ENCODE measurements around the gene SATB1.

Gene SATB1

DNA sequence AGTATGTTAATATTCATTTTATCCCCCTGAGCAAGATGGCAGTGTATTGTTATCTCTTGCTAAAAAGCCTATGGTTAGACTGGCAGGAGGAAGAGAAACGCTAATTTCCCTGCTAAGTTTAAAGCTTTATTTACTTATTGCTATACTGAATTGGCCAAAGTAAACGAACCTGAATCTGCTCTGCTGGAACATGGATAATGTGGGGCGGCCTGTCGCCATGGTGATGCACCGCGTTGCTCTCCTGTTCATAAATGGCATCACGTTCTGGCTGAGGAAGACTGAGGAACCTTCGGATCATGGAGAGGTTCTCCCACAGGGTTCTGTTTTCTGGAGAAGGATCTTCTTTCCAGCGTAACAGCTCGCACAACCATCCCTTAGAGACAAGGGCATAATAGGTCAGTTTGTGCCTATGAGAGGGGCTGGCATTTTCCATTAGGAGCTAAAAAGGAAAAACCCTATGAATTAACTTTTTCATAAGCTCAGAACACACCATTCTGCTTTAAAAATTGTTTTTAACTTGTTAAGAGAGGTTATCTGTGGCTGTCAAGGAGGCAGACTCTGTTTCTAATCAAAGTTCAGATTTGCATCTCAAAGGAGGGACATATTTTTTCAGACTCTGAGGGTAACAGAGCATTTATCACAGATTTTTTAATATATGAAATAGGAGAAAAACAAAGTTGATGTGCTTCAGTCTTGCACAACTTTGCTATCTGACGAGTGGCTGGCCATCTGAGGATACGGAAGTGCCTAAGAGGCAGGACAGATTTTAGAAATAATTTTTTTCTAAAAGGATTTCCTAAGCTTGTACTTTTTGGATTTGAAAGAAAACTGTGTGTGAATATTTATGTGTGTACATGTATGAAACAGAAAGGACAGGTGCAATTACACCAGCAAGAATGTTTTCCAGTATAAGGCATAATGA lies 73.1 kb downstream of the SATB1 start:
- no peak for DNase-seq (ENCODE audit: low spot score)

GRCh38 chr3:18351069-18351628 lies 74.0 kb downstream of the SATB1 start:
- no peak for DNase-seq (ENCODE audit: low spot score)

DNA sequence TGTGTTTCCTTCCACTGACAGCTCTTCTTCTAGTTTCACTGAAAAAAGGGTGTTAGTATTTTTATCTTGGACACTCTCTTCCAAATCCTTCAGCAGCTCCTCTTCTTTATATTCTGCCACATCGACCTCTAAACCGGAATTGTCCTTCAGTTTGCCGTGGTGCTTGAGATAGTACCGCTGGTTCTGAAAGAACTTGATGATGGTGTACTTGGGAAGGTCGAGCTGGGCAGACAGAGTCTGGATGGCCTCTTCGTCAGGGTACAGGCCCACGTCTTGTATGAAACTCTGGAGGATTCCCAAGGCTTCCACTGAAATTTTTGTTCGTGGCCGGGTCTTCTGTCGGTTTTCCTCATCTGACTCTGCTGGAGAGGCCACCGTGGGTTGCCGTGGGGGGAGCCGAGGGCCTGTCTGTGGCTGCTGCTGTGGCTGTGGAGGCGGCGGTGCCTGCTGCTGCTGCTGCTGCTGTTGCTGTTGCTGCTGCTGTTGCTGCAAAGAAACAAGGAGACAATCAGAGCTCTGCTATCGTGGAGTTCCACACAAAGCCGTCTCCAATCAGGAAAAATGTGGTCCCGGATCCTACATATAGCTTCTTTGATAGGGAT lies 75.8 kb downstream of the SATB1 start:
- no peak for DNase-seq (ENCODE audit: low spot score)

GRCh38 chr3:18346097-18346496 lies 79.0 kb downstream of the SATB1 start:
- DNase-seq (ENCODE audit: low spot score): no peak

GRCh38 chr3:18345015-18345367 lies 80.1 kb downstream of the SATB1 start:
- no peak for DNase-seq (ENCODE audit: low spot score)

DNA sequence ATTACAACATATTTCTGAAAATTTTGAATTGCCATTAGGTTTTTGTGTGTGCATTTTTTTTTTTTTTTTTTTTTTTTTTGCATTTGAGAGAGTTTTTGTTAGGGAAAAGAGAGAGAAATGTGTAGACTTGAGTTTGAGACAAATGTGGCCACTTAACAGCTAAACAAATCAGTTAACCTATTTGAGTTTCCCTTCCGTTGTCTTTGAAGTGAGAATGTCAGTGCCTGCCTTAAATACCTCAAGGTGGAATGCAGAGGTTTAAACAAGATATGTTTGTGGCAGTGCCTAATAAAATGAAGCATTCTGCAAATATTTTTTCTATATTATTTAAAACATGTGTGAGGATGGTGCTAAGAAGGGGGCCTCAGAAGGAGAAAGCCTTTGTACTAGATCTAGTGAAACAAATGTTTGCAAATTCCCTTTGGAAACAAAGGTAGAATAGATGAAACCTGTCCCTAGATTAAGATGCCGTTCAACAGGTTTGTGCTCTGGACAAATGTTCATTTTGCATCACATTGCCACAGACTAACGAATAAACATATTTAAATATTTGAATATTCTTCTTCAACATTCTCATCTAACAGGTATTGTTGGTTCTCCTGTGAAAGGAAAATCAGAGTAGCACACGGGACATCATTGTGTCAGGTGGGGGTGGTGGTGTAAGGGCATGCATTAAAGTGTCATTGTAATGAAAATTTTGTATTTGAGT lies 80.7 kb downstream of the SATB1 start:
- DNase-seq (ENCODE audit: low spot score): no peak

DNA sequence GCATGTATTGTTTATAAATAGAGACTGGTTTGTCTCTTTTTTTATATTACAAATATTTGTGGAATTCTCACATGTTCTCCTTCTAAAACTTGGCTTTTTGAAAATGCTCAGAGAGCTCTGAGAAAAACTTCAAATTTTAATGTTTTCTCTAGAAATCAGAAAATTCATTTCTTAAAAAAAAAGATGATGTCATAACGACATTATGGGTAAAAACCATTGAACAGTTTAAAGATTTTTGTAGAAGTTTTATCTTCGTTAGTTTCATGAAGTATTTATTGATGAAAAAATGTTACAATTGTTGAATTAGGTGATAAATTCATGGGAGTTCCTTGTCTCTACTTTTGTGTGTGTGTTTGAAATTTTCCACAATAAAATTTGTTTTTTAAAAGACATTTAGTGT lies 81.3 kb downstream of the SATB1 start:
- no peak for DNase-seq (ENCODE audit: low spot score)

DNA sequence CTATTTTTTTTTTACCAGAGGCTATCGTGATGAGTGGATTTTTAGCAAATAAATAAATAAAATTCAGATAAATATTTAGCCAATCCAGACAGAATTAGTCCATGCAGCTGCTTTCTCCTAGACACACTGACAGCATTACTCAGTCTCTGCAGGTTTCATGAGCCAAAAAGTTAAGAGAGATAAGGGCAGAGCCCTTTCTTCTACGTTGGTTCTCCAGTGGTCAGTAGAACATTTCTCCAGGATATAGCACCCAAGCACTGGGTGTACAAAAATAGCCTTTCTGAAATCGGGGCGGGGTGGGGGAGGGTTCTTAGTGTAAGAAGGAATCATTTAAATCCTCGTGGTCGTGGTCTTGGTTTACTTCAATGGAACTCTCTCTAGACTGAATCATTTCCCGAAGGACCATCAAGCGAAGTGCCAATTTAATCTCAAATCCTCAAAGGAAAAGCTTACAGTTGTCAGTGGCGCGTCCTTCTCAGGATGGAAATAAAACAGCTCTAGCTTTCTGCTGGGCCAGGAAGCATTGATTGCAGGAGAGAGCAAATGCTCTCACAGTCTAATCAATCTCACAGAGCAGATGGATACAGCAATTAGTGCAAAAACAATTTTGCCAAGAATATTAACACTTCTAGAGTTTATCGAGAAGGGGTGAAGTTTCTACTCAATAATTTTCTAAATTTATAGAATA lies 86.2 kb downstream of the SATB1 start:
- DNase-seq (ENCODE audit: low spot score): no peak

DNA sequence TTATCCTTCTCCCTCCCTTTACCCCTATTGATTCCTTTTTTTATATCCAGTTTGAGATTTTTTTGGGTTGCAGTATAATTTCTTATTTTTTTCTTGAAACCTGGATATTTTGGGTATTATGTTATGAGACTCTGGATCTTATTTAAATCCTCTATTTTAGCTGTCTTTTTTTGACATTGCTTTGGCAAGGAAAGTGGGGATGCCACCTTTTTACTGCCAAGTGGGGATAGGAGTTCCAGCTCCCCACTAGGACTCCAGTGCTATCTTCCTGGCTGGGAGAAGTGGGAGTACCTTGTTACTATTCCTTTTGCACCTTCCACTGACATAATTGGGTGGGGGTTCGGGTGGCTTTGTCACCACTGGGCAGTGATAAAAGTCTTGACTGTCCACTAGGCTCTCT lies 87.9 kb downstream of the SATB1 start:
- DNase-seq (ENCODE audit: low spot score): no peak

DNA sequence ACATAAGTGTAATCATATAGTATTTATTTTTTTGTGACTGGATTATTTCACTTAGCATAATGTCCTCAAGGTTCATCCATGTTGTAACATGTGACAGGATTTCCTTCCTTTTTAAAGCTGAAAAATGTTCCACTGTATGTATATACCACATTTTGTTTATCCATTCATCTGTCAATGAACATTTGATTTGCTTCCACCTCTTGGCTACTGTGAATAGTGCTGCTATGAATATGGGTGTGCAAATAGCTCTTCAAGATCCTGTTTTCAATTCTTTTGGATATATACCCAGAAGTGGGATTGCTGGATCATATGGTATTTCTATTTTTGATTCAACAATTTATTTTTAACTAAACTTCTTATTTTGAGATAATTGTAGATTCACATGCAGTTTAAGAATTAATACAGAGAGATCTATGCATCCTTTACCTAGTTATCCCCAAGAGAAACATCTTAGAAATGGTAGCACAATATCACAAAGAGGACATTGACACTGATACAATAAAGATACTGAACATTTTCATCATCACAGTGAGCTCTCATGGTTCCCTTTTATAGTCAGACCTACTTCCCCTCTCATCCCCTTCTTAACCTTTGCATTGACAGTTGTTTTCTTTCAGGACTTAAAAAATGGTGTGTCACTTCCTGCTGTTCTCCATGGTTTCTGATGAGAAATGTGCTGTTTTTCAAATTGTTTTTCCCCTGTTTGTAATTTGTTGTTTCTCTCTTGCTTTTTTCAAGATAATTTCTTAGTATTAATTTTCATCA lies 90.1 kb downstream of the SATB1 start:
- DNase-seq (ENCODE audit: low spot score): no peak

DNA sequence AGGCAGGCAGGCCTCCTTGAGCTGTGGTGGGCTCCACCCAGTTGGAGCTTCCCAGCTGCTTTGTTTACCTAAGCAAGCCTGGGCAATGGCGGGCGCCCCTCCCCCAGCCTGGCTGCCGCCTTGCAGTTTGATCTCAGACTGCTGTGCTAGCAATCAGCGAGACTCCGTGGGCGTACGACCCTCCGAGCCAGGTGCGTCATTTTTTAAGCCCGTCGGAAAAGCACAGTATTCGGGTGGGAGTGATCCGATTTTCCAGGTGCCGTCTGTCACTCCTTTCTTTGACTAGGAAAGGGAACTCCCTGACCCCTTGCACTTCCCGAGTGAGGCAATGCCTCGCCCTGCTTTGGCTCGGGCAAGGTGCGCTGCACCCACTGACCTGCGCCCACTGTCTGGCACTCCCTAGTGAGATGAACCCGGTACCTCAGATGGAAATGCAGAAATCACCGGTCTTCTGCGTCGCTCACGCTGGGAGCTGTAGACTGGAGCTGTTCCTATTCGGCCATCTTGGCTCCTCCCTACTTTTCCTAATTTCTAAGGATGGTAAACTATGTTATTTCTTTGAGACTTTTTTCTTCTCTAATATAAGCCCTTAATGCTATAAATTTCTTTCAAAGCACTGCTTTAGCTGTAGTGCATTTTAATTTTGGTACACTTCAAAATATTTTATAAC lies 94.2 kb downstream of the SATB1 start:
- DNase-seq (ENCODE audit: low spot score): peak; percentile 1

DNA sequence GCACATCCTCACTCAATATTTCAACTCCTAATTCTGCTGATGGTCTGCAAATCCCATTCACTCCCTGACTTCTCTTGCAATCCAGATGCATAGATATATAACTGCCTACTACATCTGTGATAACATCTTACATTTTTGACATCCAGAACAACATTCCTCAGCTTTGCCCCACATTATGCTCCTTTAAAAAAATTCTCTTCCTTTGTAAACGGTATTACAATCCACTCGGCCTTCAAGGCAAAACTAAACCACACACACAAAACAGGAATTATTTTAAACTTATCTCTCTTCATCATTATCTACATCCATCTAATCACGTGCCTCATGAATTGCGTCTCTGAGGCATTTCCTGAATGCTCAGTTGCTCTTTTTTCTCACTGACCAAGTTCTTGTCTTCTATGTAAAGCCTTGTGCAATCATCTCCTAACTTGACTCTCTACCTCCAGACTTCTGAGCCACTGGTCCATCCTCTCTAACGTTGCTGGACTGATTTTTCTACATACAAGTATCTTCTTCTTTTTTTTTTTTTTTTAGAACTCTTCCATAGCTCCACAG lies 117.0 kb downstream of the SATB1 start:
- no peak for DNase-seq (ENCODE audit: low spot score)

DNA sequence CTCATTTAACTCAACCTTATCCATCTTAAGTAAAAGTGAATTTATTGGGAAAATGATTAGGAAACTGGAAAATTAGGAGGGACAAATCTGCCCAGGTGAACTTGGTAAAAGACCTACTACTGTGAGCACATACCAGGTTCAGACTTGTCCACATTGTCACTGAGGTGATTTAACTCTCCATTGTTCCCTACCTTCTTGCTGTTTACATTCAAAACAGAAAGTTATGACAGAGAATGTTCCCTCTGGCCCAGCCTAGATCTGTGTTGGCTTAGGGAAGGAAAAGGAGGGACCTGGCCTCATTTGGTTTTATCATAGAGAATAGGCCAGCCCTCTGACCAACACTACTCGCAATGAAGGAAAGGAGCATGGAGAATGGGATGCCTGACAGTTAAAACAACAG lies 117.6 kb downstream of the SATB1 start:
- no peak for DNase-seq (ENCODE audit: low spot score)

DNA sequence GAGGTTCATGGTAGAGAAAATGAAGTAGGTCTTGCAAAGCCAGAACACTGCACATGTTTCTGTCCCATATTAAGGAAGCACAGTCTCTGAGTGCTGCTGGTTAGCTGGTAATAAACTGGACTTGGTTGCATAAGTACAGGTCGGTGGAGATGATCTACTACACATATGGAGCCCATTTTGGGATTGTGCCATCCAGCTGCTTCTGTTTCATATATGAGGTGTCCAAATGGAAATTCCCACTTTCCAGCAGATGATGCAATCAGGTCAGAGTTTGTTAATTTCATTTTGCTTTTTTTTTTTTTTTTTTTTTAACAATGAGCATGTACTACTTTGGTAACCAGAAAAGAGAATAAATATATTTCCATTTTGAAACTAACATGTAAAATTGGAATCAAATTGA lies 122.6 kb downstream of the SATB1 start:
- no peak for DNase-seq (ENCODE audit: low spot score)

- no peak for DNase-seq (ENCODE audit: low spot score)
Measured at GRCh38 chr3:18301781-18302180, 123.4 kb downstream of the SATB1 start.

- DNase-seq (ENCODE audit: low spot score): no peak
Measured at GRCh38 chr3:18300916-18301315, 124.2 kb downstream of the SATB1 start.

- DNase-seq (ENCODE audit: low spot score): no peak
Measured at GRCh38 chr3:18297126-18297525, 128.0 kb downstream of the SATB1 start.
